ENCODE data around the gene CCNY. TPM values are rescaled to one million over a fixed set of nuclear protein-coding genes. Genes with fewer than 3 reads are reported as not detected.
"Not testable (repeated sequence)": the region's sequence is repeated elsewhere in the genome, so short reads cannot be mapped to it uniquely, and the experiment has no call there.

The CCNY gene
- 10 to 100 TPM; 31.2 to 32.1 TPM for total RNA-seq

- Mint-ChIP-seq H3K27ac (peak within 1 kb of the TSS; percentile 87), H3K36me3 (ENCODE audit: low read depth) (peaks cover 8% of the 10 kb centered on the region), H3K4me1 (ENCODE audit: low read depth) (peaks cover 71% of the 10 kb centered on the region), H3K27me3 (ENCODE audit: low read depth) (no peaks in the 10 kb centered on the region), H3K9me3 (no peaks in the 10 kb centered on the region), H3K4me3 (peak within 1 kb of the TSS; percentile 85)
- intact Hi-C loops (cut with micrococcal nuclease) = loop anchor here (1.0 kb wide), 1 partner anchor 210 kb away; the partner anchor contains the start of gene CREM
- CTCF ChIA-PET = interaction anchor here (1.0 kb wide), 1 partner anchor 102 kb away, joined by 4 read pairs; no protein-coding TSS in a partner anchor
- peak; percentile 81 for DNase-seq
Measured at GRCh38 chr10:35336084-35336831, at the start of gene CCNY. Gene CCNY (plus strand): TSS chr10:35336509. CDS start chr10:35337054, 545 bp downstream.

GRCh38 chr10:35289198-35289597 lies 47.1 kb upstream of the CCNY start:
- intact Hi-C loops (cut with micrococcal nuclease) = no loop called here
- no peaks in the 10 kb centered on the region for H3K36me3 Mint-ChIP-seq (ENCODE audit: low read depth)
- no peak overlapping the region for H3K27ac Mint-ChIP-seq
- H3K4me3 Mint-ChIP-seq = no peak overlapping the region
- H3K27me3 Mint-ChIP-seq (ENCODE audit: low read depth) = peaks cover 3% of the 10 kb centered on the region
- H3K9me3 Mint-ChIP-seq = no peaks in the 10 kb centered on the region
- H3K4me1 Mint-ChIP-seq (ENCODE audit: low read depth) = no peaks in the 10 kb centered on the region
- DNase-seq = no peak
- CTCF ChIA-PET = no interaction called here

- Mint-ChIP-seq H3K9me3 (peaks cover 2% of the 10 kb centered on the region), H3K36me3 (ENCODE audit: low read depth) (peaks cover 2% of the 10 kb centered on the region), H3K27me3 (ENCODE audit: low read depth) (peaks cover 8% of the 10 kb centered on the region), H3K4me3 (no peak overlapping the region), H3K27ac (no peak overlapping the region), H3K4me1 (ENCODE audit: low read depth) (no peaks in the 10 kb centered on the region)
- intact Hi-C loops (cut with micrococcal nuclease) = no loop called here
- no peak for DNase-seq
- CTCF ChIA-PET = interaction anchor here (0.7 kb wide), 1 partner anchor 168 kb away, joined by 4 read pairs; no protein-coding TSS in a partner anchor
Measured at GRCh38 chr10:35294506-35294905, 41.8 kb upstream of the CCNY start.

- Mint-ChIP-seq H3K9me3 (peaks cover 2% of the 10 kb centered on the region), H3K27me3 (ENCODE audit: low read depth) (peaks cover 6% of the 10 kb centered on the region)
- CTCF ChIA-PET = no interaction called here
Measured at GRCh38 chr10:35299016-35299415, 37.3 kb upstream of the CCNY start.

GRCh38 chr10:35300063-35300699 lies 36.1 kb upstream of the CCNY start:
- no peak for DNase-seq
- Mint-ChIP-seq H3K27ac (no peak overlapping the region), H3K9me3 (peaks cover 2% of the 10 kb centered on the region), H3K4me3 (no peak overlapping the region), H3K27me3 (ENCODE audit: low read depth) (peaks cover 6% of the 10 kb centered on the region), H3K4me1 (ENCODE audit: low read depth) (no peaks in the 10 kb centered on the region), H3K36me3 (ENCODE audit: low read depth) (peaks cover 2% of the 10 kb centered on the region)
- CTCF ChIA-PET = no interaction called here
- intact Hi-C loops (cut with micrococcal nuclease) = no loop called here

More at GRCh38 chr10:35299016-35299415, 37.3 kb upstream of the CCNY start:
- Mint-ChIP-seq H3K36me3 (ENCODE audit: low read depth) (peaks cover 2% of the 10 kb centered on the region), H3K27ac (no peak overlapping the region), H3K4me3 (no peak overlapping the region), H3K4me1 (ENCODE audit: low read depth) (no peaks in the 10 kb centered on the region)
- intact Hi-C loops (cut with micrococcal nuclease) = no loop called here
- DNase-seq = no peak

- Mint-ChIP-seq H3K27me3 (ENCODE audit: low read depth) (peaks cover 16% of the 10 kb centered on the region), H3K4me3 (no peak overlapping the region), H3K27ac (no peak overlapping the region), H3K4me1 (ENCODE audit: low read depth) (no peaks in the 10 kb centered on the region), H3K36me3 (ENCODE audit: low read depth) (no peaks in the 10 kb centered on the region), H3K9me3 (no peaks in the 10 kb centered on the region)
- no peak for DNase-seq
- CTCF ChIA-PET = no interaction called here
- intact Hi-C loops (cut with micrococcal nuclease) = loop anchor here (1.0 kb wide), 1 partner anchor 259 kb away; no protein-coding TSS in a partner anchor
Measured at GRCh38 chr10:35304649-35305048, 31.7 kb upstream of the CCNY start.

- peak; percentile 14 for DNase-seq
- CTCF ChIA-PET = interaction anchor here (1.1 kb wide), 1 partner anchor 256 kb away, joined by 3 read pairs; no protein-coding TSS in a partner anchor
- Mint-ChIP-seq H3K27ac (no peak overlapping the region), H3K4me3 (no peak overlapping the region), H3K27me3 (ENCODE audit: low read depth) (peaks cover 16% of the 10 kb centered on the region), H3K36me3 (ENCODE audit: low read depth) (no peaks in the 10 kb centered on the region), H3K9me3 (no peaks in the 10 kb centered on the region), H3K4me1 (ENCODE audit: low read depth) (no peaks in the 10 kb centered on the region)
- intact Hi-C loops (cut with micrococcal nuclease) = no loop called here
Measured at GRCh38 chr10:35306852-35307251, 29.5 kb upstream of the CCNY start.

GRCh38 chr10:35307297-35307696 lies 29.0 kb upstream of the CCNY start:
- no peak for DNase-seq
- Mint-ChIP-seq H3K27me3 (ENCODE audit: low read depth) (peaks cover 16% of the 10 kb centered on the region), H3K36me3 (ENCODE audit: low read depth) (no peaks in the 10 kb centered on the region), H3K4me1 (ENCODE audit: low read depth) (no peaks in the 10 kb centered on the region), H3K27ac (no peak overlapping the region), H3K4me3 (no peak overlapping the region), H3K9me3 (no peaks in the 10 kb centered on the region)
- intact Hi-C loops (cut with micrococcal nuclease) = no loop called here
- CTCF ChIA-PET = interaction anchor here (0.5 to 1.1 kb wide), 2 partner anchors 55 to 256 kb away, joined by 3 read pairs; no protein-coding TSS in a partner anchor

GRCh38 chr10:35308809-35309208 lies 27.5 kb upstream of the CCNY start:
- Mint-ChIP-seq H3K27me3 (ENCODE audit: low read depth) (peaks cover 15% of the 10 kb centered on the region), H3K27ac (no peak overlapping the region), H3K4me1 (ENCODE audit: low read depth) (no peaks in the 10 kb centered on the region), H3K4me3 (no peak overlapping the region), H3K36me3 (ENCODE audit: low read depth) (peaks cover 4% of the 10 kb centered on the region), H3K9me3 (peaks cover 5% of the 10 kb centered on the region)
- intact Hi-C loops (cut with micrococcal nuclease) = no loop called here
- DNase-seq = no peak
- CTCF ChIA-PET = interaction anchor here (0.6 kb wide), 1 partner anchor 271 kb away, joined by 3 read pairs; no protein-coding TSS in a partner anchor

- H3K9me3 Mint-ChIP-seq = peaks cover 18% of the 10 kb centered on the region
- H3K4me1 Mint-ChIP-seq (ENCODE audit: low read depth); intact Hi-C loops (cut with micrococcal nuclease); DNase-seq; CTCF ChIA-PET; H3K4me3 Mint-ChIP-seq; H3K27ac Mint-ChIP-seq; H3K27me3 Mint-ChIP-seq (ENCODE audit: low read depth): not testable (repeated sequence)
- H3K36me3 Mint-ChIP-seq (ENCODE audit: low read depth) = peaks cover 29% of the 10 kb centered on the region
Measured at GRCh38 chr10:35314142-35314541, 22.2 kb upstream of the CCNY start.

- Mint-ChIP-seq H3K9me3 (peaks cover 18% of the 10 kb centered on the region), H3K36me3 (ENCODE audit: low read depth) (peaks cover 29% of the 10 kb centered on the region)
- intact Hi-C loops (cut with micrococcal nuclease); H3K27ac Mint-ChIP-seq; DNase-seq; H3K27me3 Mint-ChIP-seq (ENCODE audit: low read depth); H3K4me1 Mint-ChIP-seq (ENCODE audit: low read depth); H3K4me3 Mint-ChIP-seq; CTCF ChIA-PET: not testable (repeated sequence)
Measured at GRCh38 chr10:35315235-35315634, 21.1 kb upstream of the CCNY start.

GRCh38 chr10:35316218-35316967 lies 19.9 kb upstream of the CCNY start:
- H3K9me3 Mint-ChIP-seq = peaks cover 18% of the 10 kb centered on the region
- no peaks in the 10 kb centered on the region for H3K27me3 Mint-ChIP-seq (ENCODE audit: low read depth)
- intact Hi-C loops (cut with micrococcal nuclease) = no loop called here
- H3K36me3 Mint-ChIP-seq (ENCODE audit: low read depth) = peaks cover 37% of the 10 kb centered on the region
- no peak overlapping the region for H3K4me3 Mint-ChIP-seq
- no peak overlapping the region for H3K27ac Mint-ChIP-seq
- DNase-seq = no peak
- CTCF ChIA-PET = interaction anchor here (0.7 kb wide), 1 partner anchor 121 kb away, joined by 3 read pairs; no protein-coding TSS in a partner anchor
- peaks cover 2% of the 10 kb centered on the region for H3K4me1 Mint-ChIP-seq (ENCODE audit: low read depth)
